GM23338 (cell line): ENCODE data around the gene SUN2. TPM values are rescaled to one million over a fixed set of nuclear protein-coding genes. Genes with fewer than 3 reads are reported as not detected.

Experiments used
- ATAC-seq: fragments of 200-7000 bp; cut with Tn5 transposase; 3 replicates; pipeline ENCODE4 v1.9.1; 2020
- DNase-seq: peaks from one replicate; pipeline ENCODE4 v3.0.0-alpha.2; 2015; ENCODE audit warnings: low spot score
- H2AFZ ChIP-seq: fragments of 200-600 bp; sonication (generic); 2 replicates; pipeline ENCODE4 v1.8.0; 2016; ENCODE audit warnings: antibody characterized with exemption, mild to moderate bottlenecking, moderate library complexity
- H3F3A ChIP-seq: fragments of 200-600 bp; sonication (generic); replicated peaks from 2 replicates; pipeline ENCODE4 v1.8.0; 2017; ENCODE audit warnings: antibody characterized with exemption, mixed run types, low read depth
- H3K27ac ChIP-seq: fragments of 200-600 bp; sonication (generic); 2 replicates; pipeline ENCODE4 v1.6.1; 2016; ENCODE audit warnings: low read depth
- H3K27me3 ChIP-seq: fragments of 200-600 bp; sonication (generic); 2 replicates; pipeline ENCODE4 v1.8.0; 2016; ENCODE audit warnings: mild to moderate bottlenecking, mixed run types, moderate library complexity; ENCODE audit not compliant: insufficient read depth
- H3K36me3 ChIP-seq: fragments of 200-600 bp; sonication (generic); 2 replicates; pipeline ENCODE4 v1.8.0; 2016; ENCODE audit warnings: mild to moderate bottlenecking; ENCODE audit not compliant: insufficient read depth
- H3K4me1 ChIP-seq: fragments of 200-600 bp; sonication (generic); 2 replicates; pipeline ENCODE4 v1.8.0; 2016; ENCODE audit warnings: mild to moderate bottlenecking, moderate library complexity; ENCODE audit not compliant: insufficient read depth
- H3K4me2 ChIP-seq: fragments of 200-600 bp; sonication (generic); 2 replicates; pipeline ENCODE4 v1.7.1; 2017; ENCODE audit warnings: mixed run types
- H3K4me3 ChIP-seq: fragments of 200-600 bp; sonication (generic); 2 replicates; pipeline ENCODE4 v1.6.1; 2016; ENCODE audit warnings: mixed run types
- H3K79me2 ChIP-seq: fragments of 200-600 bp; sonication (generic); replicated peaks from 2 replicates; pipeline ENCODE4 v1.8.0; 2017; ENCODE audit warnings: mild to moderate bottlenecking; ENCODE audit not compliant: insufficient read depth
- H3K9me2 ChIP-seq: fragments of 200-600 bp; sonication (generic); 2 replicates; pipeline ENCODE4 v1.8.0; 2017; ENCODE audit not compliant: insufficient read depth
- H4K20me1 ChIP-seq: fragments of 200-600 bp; sonication (generic); replicated peaks from 2 replicates; pipeline ENCODE4 v1.8.0; 2017; ENCODE audit warnings: mild to moderate bottlenecking; ENCODE audit not compliant: insufficient read depth
- H3K27ac Mint-ChIP-seq: 2 replicates; pipeline ENCODE4 v1.8.0; 2020; ENCODE audit warnings: inconsistent platforms, mild to moderate bottlenecking, moderate library complexity, mixed read lengths
- H3K27me3 Mint-ChIP-seq: 3 replicates; pipeline ENCODE4 v1.8.0; 2022; ENCODE audit warnings: low read depth, mild to moderate bottlenecking, moderate library complexity, mixed read lengths, inconsistent platforms; ENCODE audit not compliant: insufficient read depth, poor library complexity
- H3K36me3 Mint-ChIP-seq: 3 replicates; pipeline ENCODE4 v1.8.0; 2021; ENCODE audit warnings: low read depth, mild to moderate bottlenecking, inconsistent platforms, moderate library complexity, mixed read lengths
- H3K4me1 Mint-ChIP-seq: 3 replicates; pipeline ENCODE4 v1.8.0; 2020; ENCODE audit warnings: mild to moderate bottlenecking, inconsistent platforms, mixed read lengths
- H3K4me3 Mint-ChIP-seq: 3 replicates; pipeline ENCODE4 v1.8.0; 2021; ENCODE audit warnings: moderate library complexity, mild to moderate bottlenecking, inconsistent platforms, mixed read lengths
- H3K9me3 Mint-ChIP-seq: 3 replicates; pipeline ENCODE4 v1.8.0; 2020; ENCODE audit warnings: moderate library complexity, mild to moderate bottlenecking, inconsistent platforms, mixed read lengths
- CTCF ChIP-seq, 2 experiments: fragments of 200-600 bp in 1 of 2; sonication (generic) in 1 of 2; conservative IDR thresholded peaks; 2 replicates each; pipeline versions ENCODE4 v1.5.1 to v1.6.1; 2016 to 2017; ENCODE audit warnings: antibody characterized with exemption in 2 of 2, low read depth in 2 of 2, mild to moderate bottlenecking in 2 of 2, moderate library complexity in 1 of 2
- ETS1 ChIP-seq: IDR thresholded peaks from 2 replicates; pipeline ENCODE4 v1.6.1; 2016; ENCODE audit warnings: antibody characterized with exemption
- EZH2 ChIP-seq: fragments of 200-600 bp; sonication (generic); IDR thresholded peaks from one replicate; pipeline ENCODE4 v1.8.0; 2017; ENCODE audit warnings: antibody characterized with exemption, mild to moderate bottlenecking, low read depth; ENCODE audit not compliant: unreplicated experiment
- EZH2phosphoT487 ChIP-seq: fragments of 200-600 bp; sonication (generic); IDR thresholded peaks from one replicate; pipeline ENCODE4 v1.8.1; 2018; ENCODE audit warnings: antibody characterized with exemption; ENCODE audit not compliant: unreplicated experiment
- JUNB ChIP-seq: IDR thresholded peaks from one replicate; pipeline ENCODE4 v1.6.1; 2016; ENCODE audit warnings: antibody characterized with exemption; ENCODE audit not compliant: unreplicated experiment
- NANOG ChIP-seq: IDR thresholded peaks from 2 replicates; pipeline ENCODE4 v1.6.1; 2016; ENCODE audit warnings: antibody characterized with exemption, borderline replicate concordance
- REST ChIP-seq: IDR thresholded peaks from one replicate; pipeline ENCODE4 v1.6.1; 2018; ENCODE audit warnings: antibody characterized with exemption; ENCODE audit not compliant: unreplicated experiment
- STAT1 ChIP-seq: IDR thresholded peaks from one replicate; pipeline ENCODE4 v1.6.1; 2016; ENCODE audit warnings: antibody characterized with exemption; ENCODE audit not compliant: unreplicated experiment
- ZNF114 ChIP-seq: fragments of 250-450 bp; sonication (Bioruptor Pico); IDR thresholded peaks from 2 replicates; pipeline ENCODE4 v1.5.0; 2020; ENCODE audit warnings: mild to moderate bottlenecking, moderate library complexity
- ZNF331 ChIP-seq: fragments of 250-450 bp; sonication (Bioruptor Pico); IDR thresholded peaks from 2 replicates; pipeline ENCODE4 v1.5.0; 2020; ENCODE audit warnings: low read depth, mild to moderate bottlenecking, moderate library complexity
- polyA plus RNA-seq: library from polyadenylated mRNA; unstranded; fragments of >200 nt; fragmentation: Nextera tagmentation; extraction: Ambion mirVana; gene quantifications from 2 replicates; pipeline ENCODE4 v1.2.1, GENCODE V29; 2016
- total RNA-seq: library from RNA; depleted of rRNA; stranded (reverse); fragments of >200 nt; shearing (Covaris generic); gene quantifications from 2 replicates; pipeline ENCODE4 v1.2.3, GENCODE V29; 2014

Gene SUN2
- total and polyA plus RNA-seq, 2 experiments from 2014 or later = 7.2 to 17.6 TPM

- TF ChIP-seq ZNF331 (CRISPR knock-in tag) = no peak
- TF ChIP-seq STAT1 = no peak
- TF ChIP-seq NANOG = no peak
- TF ChIP-seq CTCF (conservative IDR thresholded peaks at IDR 0.05; ENCODE audit: low read depth in 2 of 2) = no peak
- DNase-seq (no peak), ATAC-seq (no peak)
- Histone ChIP-seq H3K9me2 (no peaks in the 10 kb centered on the region), H3K27me3 (peaks cover 14% of the 10 kb centered on the region; the same call in 1 of the 2 replicates), H3K4me1 (peaks cover 15% of the 10 kb centered on the region; the same call in 1 of the 2 replicates), H3K4me2 (no peak overlapping the region), H3K4me3 (no peak overlapping the region), H3K27ac (no peak overlapping the region), H3F3A (peaks cover 3% of the 10 kb centered on the region; the same call in 1 of the 2 replicates), H3K79me2 (no peaks in the 10 kb centered on the region), H4K20me1 (no peaks in the 10 kb centered on the region), H3K36me3 (no peaks in the 10 kb centered on the region), H2AFZ (no peak overlapping the region)
- no peaks in the 10 kb centered on the region for H3K36me3 Mint-ChIP-seq
- H3K4me3 Mint-ChIP-seq = no peak overlapping the region
- no peaks in the 10 kb centered on the region; the same call in 2 of the 3 replicates for H3K9me3 Mint-ChIP-seq
- peaks cover 21% of the 10 kb centered on the region for H3K27me3 Mint-ChIP-seq
- peaks cover 14% of the 10 kb centered on the region for H3K4me1 Mint-ChIP-seq
- H3K27ac Mint-ChIP-seq = no peak overlapping the region
Measured at GRCh38 chr22:38759005-38759404, 3.2 kb upstream of the SUN2 start.

- Mint-ChIP-seq H3K27ac (no peak overlapping the region), H3K4me3 (no peak overlapping the region), H3K27me3 (peaks cover 19% of the 10 kb centered on the region), H3K4me1 (peaks cover 18% of the 10 kb centered on the region), H3K36me3 (no peaks in the 10 kb centered on the region), H3K9me3 (no peaks in the 10 kb centered on the region; the same call in 2 of the 3 replicates)
- Histone ChIP-seq H4K20me1 (no peaks in the 10 kb centered on the region), H2AFZ (no peak overlapping the region), H3K9me2 (no peaks in the 10 kb centered on the region), H3K4me1 (peaks cover 21% of the 10 kb centered on the region; the same call in 1 of the 2 replicates), H3K27me3 (peaks cover 14% of the 10 kb centered on the region; the same call in 1 of the 2 replicates), H3K4me2 (no peak overlapping the region), H3K79me2 (no peaks in the 10 kb centered on the region), H3F3A (peaks cover 3% of the 10 kb centered on the region; the same call in 1 of the 2 replicates), H3K27ac (no peak overlapping the region), H3K4me3 (no peak overlapping the region), H3K36me3 (no peaks in the 10 kb centered on the region)
- DNase-seq = no peak
- ATAC-seq = no peak
- no peak for TF ChIP-seq STAT1
- no peak for TF ChIP-seq EZH2phosphoT487
- no peak for TF ChIP-seq ZNF114 (CRISPR knock-in tag)
- TF ChIP-seq REST = no peak
- TF ChIP-seq EZH2 = no peak
- TF ChIP-seq JUNB = no peak
- no peak for TF ChIP-seq ZNF331 (CRISPR knock-in tag)
- no peak for TF ChIP-seq ETS1
Measured at GRCh38 chr22:38758276-38758945, 2.6 kb upstream of the SUN2 start.
